Fibroblast of villous mesenchyme (primary cell): ENCODE measurements around the gene DDAH1. TPM values are rescaled to one million over a fixed set of nuclear protein-coding genes. Genes with fewer than 3 reads are reported as not detected.

Source experiments
- DNase-seq: peaks from one replicate; pipeline ENCODE4 v3.0.0-alpha.2; 2010; ENCODE audit warnings: low read depth
- H3K4me3 ChIP-seq: 2 replicates; pipeline ENCODE4 v1.5.1; 2011; ENCODE audit warnings: low read depth, mild to moderate bottlenecking, low read length
- total RNA-seq: library from RNA; depleted of rRNA; stranded (reverse); fragments of >200 nt; gene quantifications from 2 replicates; pipeline ENCODE4 v1.2.3, GENCODE V29; 2012
- TF ChIP-seq, protein P1 (sequence below): IDR thresholded peaks from 2 replicates; pipeline ENCODE4 v1.5.1; 2012; ENCODE audit warnings: low read depth, mild to moderate bottlenecking, low read length; ENCODE audit not compliant: insufficient read depth

Gene DDAH1
- total RNA-seq, 1 donor = 259 TPM

GRCh38 chr1:85365851-85366250, 99.1 kb downstream of the DDAH1 start:
- TF ChIP-seq, protein P1, sequence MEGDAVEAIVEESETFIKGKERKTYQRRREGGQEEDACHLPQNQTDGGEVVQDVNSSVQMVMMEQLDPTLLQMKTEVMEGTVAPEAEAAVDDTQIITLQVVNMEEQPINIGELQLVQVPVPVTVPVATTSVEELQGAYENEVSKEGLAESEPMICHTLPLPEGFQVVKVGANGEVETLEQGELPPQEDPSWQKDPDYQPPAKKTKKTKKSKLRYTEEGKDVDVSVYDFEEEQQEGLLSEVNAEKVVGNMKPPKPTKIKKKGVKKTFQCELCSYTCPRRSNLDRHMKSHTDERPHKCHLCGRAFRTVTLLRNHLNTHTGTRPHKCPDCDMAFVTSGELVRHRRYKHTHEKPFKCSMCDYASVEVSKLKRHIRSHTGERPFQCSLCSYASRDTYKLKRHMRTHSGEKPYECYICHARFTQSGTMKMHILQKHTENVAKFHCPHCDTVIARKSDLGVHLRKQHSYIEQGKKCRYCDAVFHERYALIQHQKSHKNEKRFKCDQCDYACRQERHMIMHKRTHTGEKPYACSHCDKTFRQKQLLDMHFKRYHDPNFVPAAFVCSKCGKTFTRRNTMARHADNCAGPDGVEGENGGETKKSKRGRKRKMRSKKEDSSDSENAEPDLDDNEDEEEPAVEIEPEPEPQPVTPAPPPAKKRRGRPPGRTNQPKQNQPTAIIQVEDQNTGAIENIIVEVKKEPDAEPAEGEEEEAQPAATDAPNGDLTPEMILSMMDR = no peak
- DNase-seq = no peak
- no peak overlapping the region for H3K4me3 ChIP-seq

DNA sequence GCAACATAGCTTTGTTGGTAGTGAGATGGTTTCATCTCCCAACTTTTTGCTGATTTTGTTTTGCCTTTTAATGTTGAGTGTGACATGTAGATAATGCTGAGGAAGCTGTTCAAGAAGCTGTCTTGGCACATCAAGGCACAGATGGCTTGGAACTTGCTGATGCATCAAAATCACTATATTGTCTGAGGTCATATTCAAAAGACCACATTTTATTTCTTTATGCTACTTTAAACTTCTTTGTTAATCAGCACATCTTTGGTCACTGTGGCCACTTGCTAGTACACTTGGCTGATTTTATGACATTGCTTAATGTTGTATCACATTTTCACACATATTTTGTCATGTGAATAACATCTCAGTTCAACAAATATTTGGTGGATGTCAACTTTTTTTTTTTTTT, 101.4 kb downstream of the DDAH1 start:
- TF ChIP-seq, protein P1 = no peak
- no peak overlapping the region for H3K4me3 ChIP-seq
- no peak for DNase-seq

DNA sequence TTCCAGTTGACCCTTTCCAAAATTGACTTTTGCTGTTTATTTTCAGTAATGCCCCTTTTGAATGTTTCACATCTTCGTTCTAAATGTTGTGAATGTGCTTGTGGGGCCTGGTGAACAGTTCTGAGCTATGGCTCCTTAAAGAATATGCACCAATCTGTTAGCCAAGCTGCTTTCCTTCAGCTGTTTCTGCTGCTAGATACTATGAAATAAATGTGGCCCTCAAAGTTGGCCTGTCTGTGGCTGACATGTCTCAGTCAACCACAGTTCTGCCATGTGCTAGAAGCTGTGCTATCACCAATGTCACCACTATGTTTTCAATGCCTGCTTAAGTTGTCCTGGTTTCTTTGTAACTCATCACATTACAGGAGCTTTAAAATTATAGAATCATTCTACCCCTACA, 101.9 kb downstream of the DDAH1 start:
- H3K4me3 ChIP-seq = no peak overlapping the region
- no peak for DNase-seq
- TF ChIP-seq, protein P1 = no peak

- H3K4me3 ChIP-seq = no peak overlapping the region
- TF ChIP-seq, protein P1 = no peak
- DNase-seq = no peak
Observed at GRCh38 chr1:85361606-85362296, 103.2 kb downstream of the DDAH1 start.

GRCh38 chr1:85360730-85361493, 104.0 kb downstream of the DDAH1 start:
- H3K4me3 ChIP-seq = no peak overlapping the region
- peak; percentile 36 for DNase-seq
- TF ChIP-seq, protein P1 = no peak

DNA sequence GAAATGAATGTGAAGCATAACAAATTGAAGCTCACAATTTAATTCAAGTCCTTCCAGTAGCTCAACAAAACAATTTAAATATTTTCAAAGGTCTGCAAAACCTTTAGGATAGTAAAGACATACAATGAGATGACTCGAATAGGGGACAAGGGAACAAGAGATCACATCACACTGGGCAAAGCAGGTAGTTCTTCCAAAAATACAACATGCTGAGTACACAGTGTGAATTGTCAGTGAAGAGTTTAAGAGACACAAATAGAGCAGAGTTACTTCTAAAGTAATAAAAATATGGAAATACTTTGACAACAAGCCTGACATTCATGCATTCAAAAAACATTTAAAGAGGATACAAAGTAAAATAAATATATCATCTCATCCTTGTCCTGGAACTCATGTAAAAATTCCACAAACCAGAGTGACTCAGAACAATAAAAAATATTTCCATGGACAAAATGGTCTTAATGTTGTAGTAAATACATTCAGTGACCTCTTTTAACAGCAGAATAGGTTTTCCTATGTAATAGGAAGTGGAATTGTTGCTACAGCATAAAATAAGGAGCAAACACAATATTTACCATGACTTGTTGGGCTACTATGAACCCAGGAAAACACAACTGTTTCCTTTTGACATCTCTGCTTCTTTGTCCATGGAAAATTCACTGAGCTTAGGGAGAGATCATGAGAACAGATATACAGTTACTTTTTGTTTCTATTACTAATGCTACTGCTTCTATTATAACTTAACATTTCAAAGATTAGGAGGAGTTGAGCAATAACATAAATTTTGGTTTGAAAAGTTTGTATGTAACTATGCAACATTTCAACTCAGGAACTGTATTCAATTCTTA, 104.9 kb downstream of the DDAH1 start:
- DNase-seq = peak; percentile 79
- TF ChIP-seq, protein P1 = no peak
- H3K4me3 ChIP-seq = no peak overlapping the region
